SK-N-MC (cell line): ENCODE results near the gene PAK5.

Experiments
- EZH2 ChIP-seq: fragments of 200-600 bp; sonication (generic); IDR thresholded peaks from one replicate; pipeline ENCODE4 v1.6.1; 2017; ENCODE audit warnings: antibody characterized with exemption
- POLR2AphosphoS5 ChIP-seq: IDR thresholded peaks from 2 replicates; pipeline ENCODE4 v1.6.1; 2012; ENCODE audit warnings: mild to moderate bottlenecking, low read depth, low read length, borderline replicate concordance

GRCh38 chr20:9699181-9699580 is 139.7 kb downstream of the PAK5 start:
- no peak for TF ChIP-seq POLR2AphosphoS5
- no peak for TF ChIP-seq EZH2
